Thymus (tissue), 11 donors: ENCODE measurements around the gene TIMM21. TPM values are rescaled to one million over a fixed set of nuclear protein-coding genes. Genes with fewer than 3 reads are reported as not detected.
A peak's percentile ranks its signal among the peaks of the same experiment; 100 is the strongest.

Experiments
- DNase-seq, 9 donors: peaks; one replicate each; pipeline ENCODE4 v3.0.0-alpha.2; 2013; ENCODE audit warnings: low spot score in 9 of 9, low read depth in 6 of 9, missing footprints in 1 of 9
- H3K27ac ChIP-seq, 2 donors: one replicate each; pipeline ENCODE4 v1.5.1; 2013; ENCODE audit warnings: control low read depth in 1 of 2, low read depth in 1 of 2, low read length in 1 of 2, mild to moderate bottlenecking in 1 of 2, moderate library complexity in 1 of 2
- H3K27me3 ChIP-seq, 2 donors: one replicate each; pipeline ENCODE4 v1.5.1; 2013; ENCODE audit warnings: low read length in 1 of 2; ENCODE audit not compliant: control insufficient read depth in 2 of 2, insufficient read depth in 1 of 2
- H3K36me3 ChIP-seq, 2 donors: one replicate each; pipeline ENCODE4 v1.5.1; 2013; ENCODE audit warnings: low read length in 1 of 2, mild to moderate bottlenecking in 1 of 2, moderate library complexity in 1 of 2; ENCODE audit not compliant: control insufficient read depth in 2 of 2, insufficient read depth in 2 of 2
- H3K4me1 ChIP-seq, 2 donors: one replicate each; pipeline ENCODE4 v1.5.1; 2013; ENCODE audit warnings: low read length in 2 of 2; ENCODE audit not compliant: control insufficient read depth in 2 of 2, insufficient read depth in 2 of 2
- H3K4me3 ChIP-seq, 2 donors: one replicate each; pipeline ENCODE4 v1.5.1; 2013; ENCODE audit warnings: low read length in 2 of 2, control low read depth in 1 of 2, mild to moderate bottlenecking in 1 of 2
- H3K9me3 ChIP-seq, 2 donors: one replicate each; pipeline ENCODE4 v1.5.1; 2013; ENCODE audit warnings: low read length in 1 of 2, mild to moderate bottlenecking in 1 of 2; ENCODE audit not compliant: control insufficient read depth in 2 of 2, insufficient read depth in 1 of 2
- WGBS: extraction: QIAGEN DNeasy Blood & Tissue Kit; methylation state at CpG from one replicate; pipeline ENCODE4 v1.1.7; 2013; 5-methylcytosine and 5-hydroxymethylcytosine counted together
- polyA plus RNA-seq: library from polyadenylated mRNA; stranded (reverse); fragments of 200-250 nt; gene quantifications from one replicate; pipeline ENCODE4 v1.2.3, GENCODE V29; 2013
- total RNA-seq: library from RNA; stranded (reverse); fragments of 120-200 nt; gene quantifications from one replicate; pipeline ENCODE4 v1.2.4, GENCODE V29; 2013
- donor health status: healthy.

Gene TIMM21
- total and polyA plus RNA-seq, 2 donors = 19.7 to 34.5 TPM

DNA sequence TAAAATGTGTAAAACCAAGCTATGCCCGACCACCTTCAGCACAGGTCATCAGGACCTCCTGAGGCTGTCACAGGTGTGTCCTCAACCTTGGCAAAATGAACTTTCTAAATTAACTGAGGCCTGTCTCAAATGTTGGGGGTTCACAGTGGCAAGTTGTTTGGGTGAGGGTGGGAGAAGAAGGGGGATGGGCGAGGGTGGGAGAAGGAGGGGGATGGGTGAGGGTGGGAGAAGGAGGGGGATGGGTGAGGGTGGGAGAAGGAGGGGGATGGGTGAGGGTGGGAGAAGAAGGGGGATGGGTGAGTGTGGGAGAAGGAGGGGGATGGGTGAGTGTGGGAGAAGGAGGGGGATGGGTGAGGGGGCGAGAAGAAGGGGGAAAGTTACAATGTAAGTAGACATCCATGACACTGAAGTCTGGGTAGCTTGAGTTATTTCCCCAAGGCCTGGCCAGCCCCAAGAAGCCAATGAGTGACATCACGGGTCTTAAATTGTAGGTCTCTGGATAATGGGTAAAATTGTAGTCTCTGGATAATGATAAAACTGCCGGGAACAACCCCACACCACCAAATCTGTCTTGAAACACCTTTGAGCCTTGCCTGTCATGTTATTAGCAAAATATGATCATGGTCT lies 56.3 kb downstream of the TIMM21 start:
- DNase-seq = peak in 1 of 9 donors; percentile 37
- H3K27ac ChIP-seq = no peak overlapping the region
- H3K9me3 ChIP-seq = no peaks in the 10 kb centered on the region
- peaks cover 0 to 3% of the 10 kb centered on the region in 2 donors for H3K27me3 ChIP-seq
- no peaks in the 10 kb centered on the region for H3K4me1 ChIP-seq
- no peaks in the 10 kb centered on the region for H3K36me3 ChIP-seq
- no peak overlapping the region for H3K4me3 ChIP-seq
- 93% methylated on average over 5 of the region's 5 CpGs for WGBS

Other genes starting within 250 kb of the TIMM21 start
- 5.1 TPM for gene FBXO15, start 689 bp upstream of the TIMM21 start, total RNA-seq
- gene FBXO15, start 689 bp upstream of the TIMM21 start, polyA plus RNA-seq = 9.5 TPM
- 52.9 TPM for gene CYB5A, start 143.4 kb downstream of the TIMM21 start, total RNA-seq
- gene CYB5A, start 143.4 kb downstream of the TIMM21 start, polyA plus RNA-seq = 86.2 TPM
- gene C18orf63, start 167.3 kb downstream of the TIMM21 start, total RNA-seq = under 0.01 TPM
- gene C18orf63, start 167.3 kb downstream of the TIMM21 start, polyA plus RNA-seq = 0.09 TPM